Placental epithelial cell (primary cell): Measurements from ENCODE around the gene TNIP1. TPM values are rescaled to one million over a fixed set of nuclear protein-coding genes. Genes with fewer than 3 reads are reported as not detected.

ENCODE experiments used
- total RNA-seq: library from RNA; depleted of rRNA; stranded (reverse); fragments of >200 nt; gene quantifications from 2 replicates; pipeline ENCODE4 v1.2.3, GENCODE V29; 2012

Gene TNIP1, protein sequence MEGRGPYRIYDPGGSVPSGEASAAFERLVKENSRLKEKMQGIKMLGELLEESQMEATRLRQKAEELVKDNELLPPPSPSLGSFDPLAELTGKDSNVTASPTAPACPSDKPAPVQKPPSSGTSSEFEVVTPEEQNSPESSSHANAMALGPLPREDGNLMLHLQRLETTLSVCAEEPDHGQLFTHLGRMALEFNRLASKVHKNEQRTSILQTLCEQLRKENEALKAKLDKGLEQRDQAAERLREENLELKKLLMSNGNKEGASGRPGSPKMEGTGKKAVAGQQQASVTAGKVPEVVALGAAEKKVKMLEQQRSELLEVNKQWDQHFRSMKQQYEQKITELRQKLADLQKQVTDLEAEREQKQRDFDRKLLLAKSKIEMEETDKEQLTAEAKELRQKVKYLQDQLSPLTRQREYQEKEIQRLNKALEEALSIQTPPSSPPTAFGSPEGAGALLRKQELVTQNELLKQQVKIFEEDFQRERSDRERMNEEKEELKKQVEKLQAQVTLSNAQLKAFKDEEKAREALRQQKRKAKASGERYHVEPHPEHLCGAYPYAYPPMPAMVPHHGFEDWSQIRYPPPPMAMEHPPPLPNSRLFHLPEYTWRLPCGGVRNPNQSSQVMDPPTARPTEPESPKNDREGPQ
- total RNA-seq = 127 and 146 TPM in 2 replicates

GRCh38 chr5:151080613-151081430, at the start of gene TNIP1:
Gene TNIP1, minus strand, starts transcription at chr5:151081034. Its CDS starts 15,939 bp downstream, at chr5:151065095.

GRCh38 chr5:151020304-151021110, 60.3 kb downstream of the TNIP1 start, which contains the start of gene GPX3:
Gene GPX3, plus strand, starts transcription at chr5:151020591. Its CDS starts 64 bp downstream, at chr5:151020655.

Other genes starting within 250 kb of the TNIP1 start
- gene IRGM, start 234.5 kb downstream of the TNIP1 start, total RNA-seq = not detected in 2 replicates
- 8.1 and 11.4 TPM in 2 replicates for gene ZNF300, start 176.1 kb downstream of the TNIP1 start, total RNA-seq
- 5.9 and 12.8 TPM in 2 replicates for gene GPX3, start 60.4 kb downstream of the TNIP1 start, total RNA-seq
- gene ANXA6, start 76.7 kb upstream of the TNIP1 start, total RNA-seq = 48.2 and 48.7 TPM in 2 replicates
- gene CCDC69, start 143.1 kb upstream of the TNIP1 start, total RNA-seq = 6.0 and 28.7 TPM in 2 replicates
- gene GM2A, start 172.2 kb upstream of the TNIP1 start, total RNA-seq = 69.5 and 86.1 TPM in 2 replicates
- 0.11 TPM in 1 of 2 replicates, not detected in the other for gene SLC36A3, start 222.7 kb upstream of the TNIP1 start, total RNA-seq